GM18867 (cell line): ENCODE measurements around the gene EPM2A.
A peak's percentile ranks its signal among the peaks of the same experiment; 100 is the strongest.
"Not testable (repeated sequence)": the region's sequence is repeated elsewhere in the genome, so short reads cannot be mapped to it uniquely, and the experiment has no call there.

ENCODE experiments used
- ATAC-seq: cut with Tn5 transposase; IDR thresholded peaks from one replicate; pipeline ENCODE4 v1.9.1; 2021; ENCODE audit warnings: mild to moderate bottlenecking, moderate library complexity; ENCODE audit not compliant: unreplicated experiment

The EPM2A gene

GRCh38 chr6:145735356-145736165 is at the start of gene EPM2A:
Gene EPM2A, minus strand, starts transcription at chr6:145735520. Its CDS starts 22 bp downstream, at chr6:145735498.
- peak; percentile 79 for ATAC-seq

DNA sequence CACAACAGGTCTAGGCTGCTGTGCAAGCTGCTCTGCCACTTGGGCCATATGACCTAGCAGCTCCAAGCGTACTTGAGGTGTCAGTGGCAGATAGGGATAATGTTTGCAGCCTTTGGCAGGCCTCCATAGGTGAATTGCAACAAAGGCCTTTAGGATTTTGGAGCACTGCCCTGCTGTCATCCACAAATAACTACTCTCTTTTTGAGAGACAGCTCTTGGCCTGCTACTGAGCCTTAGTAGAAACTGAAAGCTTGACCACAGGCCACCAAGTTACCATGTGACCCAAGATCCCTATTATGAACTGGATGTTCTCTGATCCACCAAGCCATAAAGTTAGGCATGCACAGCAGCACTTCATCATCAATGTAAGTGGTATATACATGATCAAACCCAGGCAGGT is 49.4 kb upstream of the EPM2A start:
- ATAC-seq: peak; percentile 91

DNA sequence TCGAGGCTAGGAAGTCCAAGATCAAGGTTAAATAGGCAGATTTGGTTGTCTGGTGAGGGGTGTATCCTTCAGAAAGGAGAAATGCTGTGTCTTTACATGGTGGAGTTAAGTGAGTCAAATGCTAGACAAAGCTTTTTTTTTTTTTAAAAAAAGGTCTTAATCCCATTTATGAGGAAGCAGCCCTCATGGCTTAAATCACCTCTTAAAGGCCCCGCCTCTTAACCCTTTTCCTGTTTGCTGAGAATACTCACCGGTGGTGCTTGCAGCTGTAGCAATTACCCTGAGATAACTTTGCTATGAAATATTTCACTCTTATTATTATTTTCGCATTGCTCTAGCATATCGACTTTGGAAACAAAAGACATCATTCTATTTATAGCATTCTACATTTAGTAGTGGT is 48.5 kb upstream of the EPM2A start:
- no peak for ATAC-seq

DNA sequence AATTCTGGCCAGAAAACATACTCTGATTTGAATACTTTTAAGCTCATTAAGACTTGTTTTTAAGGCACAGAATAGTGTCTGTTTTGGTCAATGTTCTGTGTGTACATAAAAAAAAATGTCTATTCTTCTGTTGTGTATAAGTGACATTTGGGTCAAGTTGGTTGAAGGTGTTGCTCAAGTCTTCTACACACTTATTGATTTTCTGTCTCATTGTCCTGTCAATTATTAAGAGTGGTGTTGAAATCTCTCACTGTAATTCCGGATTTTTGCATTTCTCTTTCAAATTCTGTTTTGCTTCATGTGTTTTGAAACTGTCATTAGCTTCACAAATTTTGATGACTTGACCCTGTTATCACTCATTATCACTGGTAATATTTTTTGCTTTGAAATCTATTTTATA is 37.5 kb upstream of the EPM2A start:
- no peak for ATAC-seq

DNA sequence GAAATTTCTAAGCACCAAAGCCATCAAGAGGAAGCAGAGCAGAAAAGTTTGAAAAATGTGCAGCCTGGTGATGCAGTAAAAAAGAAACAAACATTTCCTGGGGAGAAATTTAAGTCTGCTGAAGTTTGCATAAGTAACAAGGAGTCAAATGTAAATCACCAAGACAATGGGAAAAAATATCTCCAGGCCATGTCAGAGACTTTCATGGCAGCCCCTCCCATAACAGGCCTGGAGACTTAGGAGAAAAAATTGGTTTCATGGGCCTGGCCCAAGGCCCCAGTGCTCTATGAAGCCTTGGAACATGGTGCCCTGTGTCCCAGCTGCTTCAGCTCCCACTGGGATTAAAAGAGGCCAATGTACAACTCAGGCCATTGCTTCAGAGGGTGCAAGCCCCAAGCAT is 30.1 kb upstream of the EPM2A start:
- ATAC-seq: no peak

- no peak for ATAC-seq
Observed at GRCh38 chr6:145763742-145764141, 28.4 kb upstream of the EPM2A start.

GRCh38 chr6:145761584-145761983 is 26.3 kb upstream of the EPM2A start:
- ATAC-seq: peak; percentile 84

DNA sequence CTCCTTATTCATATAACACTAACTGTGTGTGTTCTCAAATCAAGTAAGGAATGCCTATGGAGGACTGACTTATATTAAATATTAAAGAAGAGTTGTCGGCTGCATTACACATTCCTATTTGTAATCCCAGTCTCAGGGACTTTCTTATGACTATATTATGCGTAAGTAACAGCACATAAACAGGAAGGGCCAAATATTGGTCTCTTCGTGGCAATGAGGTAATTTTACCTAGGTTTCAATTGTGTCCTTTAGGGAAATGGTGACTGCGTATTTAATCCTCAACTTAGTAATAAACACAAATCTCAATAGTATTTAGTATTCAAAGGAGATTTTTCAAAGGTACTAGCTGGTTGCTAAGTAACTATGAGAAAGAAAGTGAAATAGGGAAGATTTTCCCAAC is 22.8 kb upstream of the EPM2A start:
- ATAC-seq: no peak

- no peak for ATAC-seq
Observed at GRCh38 chr6:145756170-145756662, 20.9 kb upstream of the EPM2A start.

DNA sequence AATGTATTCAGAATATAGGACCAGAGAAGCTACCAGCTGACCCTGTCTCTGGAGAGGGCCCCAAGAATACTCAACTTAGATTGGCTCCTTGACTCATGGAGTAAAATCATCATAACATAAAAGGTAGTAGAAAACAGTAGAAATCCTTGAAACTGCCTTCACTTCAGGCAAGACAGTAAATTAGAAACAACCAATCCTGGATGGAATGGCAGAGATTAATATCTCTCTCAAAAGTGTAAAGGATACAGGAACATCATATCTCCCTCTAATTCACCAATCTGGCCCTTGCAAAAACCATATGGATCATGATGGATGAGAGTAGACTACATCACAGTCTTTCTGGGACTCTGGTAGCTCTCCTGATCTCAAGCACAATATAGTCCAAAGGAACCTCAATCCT is 20.4 kb upstream of the EPM2A start:
- ATAC-seq: no peak

GRCh38 chr6:145752638-145753037 is 17.3 kb upstream of the EPM2A start:
- ATAC-seq: no peak

DNA sequence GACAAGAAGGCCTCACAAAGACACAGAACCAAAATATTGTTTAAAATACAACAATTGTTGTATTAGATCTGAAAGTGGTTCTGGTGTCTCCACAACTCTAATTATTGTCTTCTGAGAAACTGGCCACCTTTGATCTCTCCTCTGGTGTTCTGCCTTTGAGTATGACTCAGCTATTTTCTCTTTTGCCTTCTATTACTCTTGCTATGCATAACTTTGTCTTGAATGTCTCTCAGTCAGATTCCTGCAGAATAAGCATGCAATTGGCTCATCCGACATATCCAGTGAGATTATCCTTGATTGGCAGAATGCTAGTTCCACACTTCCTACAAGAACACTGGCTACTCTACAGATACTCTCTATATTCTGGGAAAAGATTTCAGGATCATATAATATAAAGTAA is 14.3 kb upstream of the EPM2A start:
- peak; percentile 91 for ATAC-seq

DNA sequence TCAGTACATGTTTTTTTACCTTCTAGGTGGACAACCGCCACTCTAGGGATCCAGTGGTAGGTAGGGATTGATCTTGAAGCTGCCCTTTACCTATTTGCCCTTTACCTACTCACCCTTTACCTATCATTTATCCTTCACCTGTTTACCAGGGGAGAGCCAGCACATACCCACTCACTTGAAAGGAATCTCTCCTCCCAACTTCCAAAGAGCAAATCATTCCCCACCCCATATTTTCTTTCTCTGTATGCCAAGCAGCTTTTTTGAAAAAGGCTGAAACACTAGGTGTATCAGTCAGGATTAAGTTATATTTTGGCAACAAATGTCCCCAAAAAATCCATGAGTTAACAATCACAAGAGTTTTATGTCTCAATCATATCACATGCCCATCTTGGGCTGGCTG is 10.5 kb upstream of the EPM2A start:
- ATAC-seq: no peak

- no peak for ATAC-seq
Observed at GRCh38 chr6:145744619-145745018, 9.3 kb upstream of the EPM2A start.

DNA sequence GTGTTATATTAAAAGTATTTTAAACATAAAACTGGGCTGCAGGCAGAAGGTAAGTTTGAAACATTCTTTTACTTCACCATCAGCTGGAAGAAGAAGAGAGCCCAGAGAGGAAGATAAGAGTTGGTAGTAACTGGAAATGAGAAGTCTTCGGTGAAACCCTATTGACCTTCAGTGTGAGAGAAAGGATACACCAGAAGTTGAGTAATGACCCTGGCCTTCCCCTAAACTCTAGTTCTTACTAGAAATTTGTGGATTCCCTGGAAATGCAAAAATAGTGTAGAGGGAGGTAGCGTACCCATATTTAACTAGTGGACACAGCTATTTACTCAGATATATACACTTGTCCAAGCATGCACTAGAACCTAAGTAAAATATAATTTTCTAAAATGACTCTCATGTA is 8.0 kb upstream of the EPM2A start:
- ATAC-seq: no peak

- ATAC-seq: not testable (repeated sequence)
Observed at GRCh38 chr6:145742472-145742871, 7.2 kb upstream of the EPM2A start.

DNA sequence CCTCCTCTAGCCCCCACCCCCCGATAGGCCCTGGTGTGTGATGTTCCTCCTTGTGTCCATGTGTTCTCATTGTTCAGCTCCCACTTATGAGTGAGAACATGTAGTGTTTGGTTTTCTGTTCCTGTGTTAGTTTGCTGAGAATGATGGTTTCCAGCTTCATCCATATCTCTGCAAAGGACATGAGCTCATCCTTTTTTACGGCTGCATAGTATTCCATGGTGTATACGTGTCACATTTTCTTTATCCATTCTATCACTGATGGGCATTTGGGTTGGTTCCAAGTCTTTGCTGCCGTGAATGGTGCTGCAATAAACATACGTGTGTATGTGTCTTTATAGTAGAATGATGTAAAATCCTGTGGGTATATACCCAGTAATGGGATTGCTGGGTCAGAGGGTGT is 4.4 kb upstream of the EPM2A start:
- ATAC-seq: not testable (repeated sequence)

DNA sequence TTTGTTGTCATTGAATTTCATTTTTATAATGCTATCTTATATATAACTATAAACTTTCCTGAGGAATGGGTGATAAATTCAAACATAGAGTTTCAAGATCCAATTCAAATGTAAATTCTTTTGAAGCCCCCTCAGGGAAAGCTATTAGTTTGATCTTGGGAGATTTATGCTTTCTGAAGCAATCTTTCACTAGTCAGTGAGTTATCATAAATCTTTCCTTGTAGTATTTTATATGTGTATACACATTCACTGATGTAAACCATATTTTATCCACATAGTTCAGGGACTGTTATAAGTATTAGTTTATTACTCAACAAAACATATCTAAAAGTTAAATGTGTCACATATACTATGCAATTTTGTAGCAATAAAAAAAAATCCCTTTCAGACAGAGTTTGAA is 2.9 kb upstream of the EPM2A start:
- no peak for ATAC-seq

DNA sequence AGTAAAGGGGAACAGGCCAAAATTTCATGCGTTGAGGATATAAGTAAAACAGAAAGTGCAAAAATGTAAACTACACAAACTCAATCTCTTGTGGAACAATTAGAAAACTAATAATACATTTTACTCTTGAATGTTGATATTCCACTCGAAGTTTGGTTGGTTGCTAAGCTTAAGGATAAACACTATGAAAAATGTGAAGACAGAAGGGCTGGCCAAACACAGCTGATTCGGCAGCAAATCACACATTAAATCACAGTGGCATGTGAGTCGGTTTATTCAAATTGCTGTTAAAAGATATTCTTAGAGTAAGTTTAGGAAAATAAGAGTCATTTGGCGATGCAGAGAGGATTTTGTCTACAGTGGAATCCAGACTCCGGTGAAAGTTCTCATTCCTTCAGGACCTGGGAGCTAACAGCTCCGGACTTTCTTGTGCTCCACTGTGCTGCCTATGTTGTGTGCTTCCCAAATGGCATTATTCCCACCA is 1.4 kb upstream of the EPM2A start:
- no peak for ATAC-seq

DNA sequence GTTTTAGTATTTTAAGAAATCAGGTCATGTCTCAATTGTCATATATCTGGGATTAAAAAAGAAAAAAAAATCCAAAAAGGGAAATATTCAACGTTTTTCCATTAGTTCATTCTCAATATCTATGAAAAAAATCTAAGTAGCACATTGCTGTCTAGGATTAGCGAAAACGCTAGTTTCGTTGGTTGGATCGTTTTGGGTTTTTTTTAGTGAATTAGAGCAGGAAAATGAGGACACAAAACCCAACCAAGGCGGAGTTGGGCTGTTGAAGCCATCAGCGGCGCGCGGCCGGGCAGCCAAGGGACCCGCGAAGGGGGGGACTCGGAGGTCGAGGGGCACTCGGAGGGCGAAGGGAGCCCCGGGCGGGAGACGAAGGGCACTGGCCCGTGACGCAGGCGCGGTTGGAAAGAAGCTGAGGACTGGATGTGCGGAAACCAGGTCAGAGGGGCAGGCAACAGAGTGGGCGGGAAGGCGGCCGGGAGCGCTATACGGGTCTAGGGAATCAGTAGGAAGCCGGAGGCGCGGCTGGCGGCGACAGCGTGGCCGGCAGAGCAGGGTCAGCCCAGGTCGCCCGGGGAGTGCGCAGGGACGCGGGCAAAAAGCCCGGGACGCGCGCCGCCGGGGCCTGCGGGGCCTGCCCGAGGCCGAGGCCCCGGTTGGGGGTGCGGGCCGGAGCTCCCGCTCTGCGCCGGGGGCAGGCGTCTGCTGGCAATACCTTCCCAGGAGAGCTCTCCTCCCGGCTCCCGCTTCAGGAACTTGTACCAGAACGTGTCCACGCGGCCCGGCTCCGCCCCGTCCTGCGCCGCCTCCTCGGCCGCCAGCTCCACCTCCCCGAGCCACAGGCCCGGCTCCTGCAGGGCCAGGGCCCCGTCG is 599 bp downstream of the EPM2A start:
- peak; percentile 77 for ATAC-seq

DNA sequence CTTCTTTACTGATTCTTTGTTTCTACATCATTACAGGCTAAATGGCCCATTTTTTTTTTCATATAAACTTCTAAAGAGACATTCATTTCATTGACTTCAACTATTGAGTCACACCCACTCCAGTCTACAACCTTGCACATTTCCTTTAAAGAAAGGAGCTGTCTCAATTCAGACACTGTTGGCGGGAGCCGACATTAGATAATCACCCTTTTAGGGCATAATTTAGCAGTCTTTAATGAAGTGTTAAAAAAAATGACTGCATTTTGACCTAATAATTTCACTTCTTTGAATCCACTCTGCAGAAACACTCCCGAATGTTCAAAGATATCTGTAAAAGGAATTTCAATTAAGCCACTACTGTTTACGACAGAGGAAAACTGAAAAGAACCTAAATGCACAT is 1.5 kb downstream of the EPM2A start:
- no peak for ATAC-seq

DNA sequence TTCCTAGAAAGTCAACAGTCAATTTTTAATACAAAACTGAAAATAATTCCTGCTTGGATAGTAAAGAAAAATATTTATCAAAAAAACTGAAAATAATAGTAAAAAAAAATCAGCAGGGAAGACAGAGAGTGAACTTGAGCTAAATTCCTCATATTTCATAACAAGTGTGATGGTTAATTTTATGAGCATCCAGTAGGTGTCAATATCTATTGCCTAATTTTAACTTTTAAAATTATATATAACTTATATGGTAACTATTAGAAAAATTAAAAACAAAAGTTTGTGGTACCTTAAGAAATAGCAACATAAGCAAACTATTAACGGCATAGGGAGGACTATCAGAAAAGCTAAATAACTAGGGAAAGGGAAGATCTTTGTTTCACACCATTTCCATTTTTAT is 2.1 kb downstream of the EPM2A start:
- no peak for ATAC-seq
